PC-9 (cell line): ENCODE data around the gene CLIP1. TPM values are rescaled to one million over a fixed set of nuclear protein-coding genes. Genes with fewer than 3 reads are reported as not detected.
"Not testable (repeated sequence)": the region's sequence is repeated elsewhere in the genome, so short reads cannot be mapped to it uniquely, and the experiment has no call there.

Experiments
- BruUV-seq: library from RNA; stranded (reverse); fragments of 400-500 nt; replicated peaks from 2 replicates; lab custom pipeline; 2021; lab: Mats Ljungman, UMichigan
- CTCF ChIA-PET: fragments of 300-600 bp; sonication (Branson Sonifier 250); formaldehyde crosslinking; loops from one replicate; lab custom pipeline; 2022; ENCODE audit warnings: antibody characterized with exemption; lab: Charles Lee
- POLR2A ChIA-PET: fragments of 300-600 bp; sonication (Branson Sonifier 250); formaldehyde crosslinking; loops from one replicate; lab custom pipeline; 2022; ENCODE audit warnings: antibody characterized with exemption; ENCODE audit not compliant: unreplicated experiment; lab: Charles Lee
- DNase-seq, 2 experiments: peaks; one replicate each; pipeline versions ENCODE4 v3.0.0 to v3.0.0-alpha.2; 2015 to 2022; ENCODE audit warnings: mixed read lengths in 1 of 2
- H2AFZ ChIP-seq: fragments of 200-600 bp; sonication (generic); 2 replicates; pipeline ENCODE4 v1.8.1; 2017; ENCODE audit warnings: antibody characterized with exemption
- H3F3A ChIP-seq: fragments of 200-600 bp; sonication (generic); 2 replicates; pipeline ENCODE4 v1.8.1; 2017; ENCODE audit warnings: antibody characterized with exemption, mild to moderate bottlenecking, low read depth; ENCODE audit not compliant: insufficient read depth
- H3K27ac ChIP-seq: fragments of 200-600 bp; sonication (generic); 2 replicates; pipeline ENCODE4 v1.6.1; 2016; ENCODE audit warnings: mixed run types
- H3K27me3 ChIP-seq: fragments of 200-600 bp; sonication (generic); 2 replicates; pipeline ENCODE4 v1.6.1; 2016; ENCODE audit warnings: low read depth, mixed run types; ENCODE audit not compliant: insufficient read depth
- H3K36me3 ChIP-seq: fragments of 200-600 bp; sonication (generic); 2 replicates; pipeline ENCODE4 v1.6.1; 2016; ENCODE audit warnings: low read depth, mixed run types
- H3K4me1 ChIP-seq: fragments of 200-600 bp; sonication (generic); replicated peaks from 2 replicates; pipeline ENCODE4 v1.6.1; 2016; ENCODE audit warnings: mixed run types; ENCODE audit not compliant: insufficient read depth
- H3K4me2 ChIP-seq: fragments of 200-600 bp; sonication (generic); 2 replicates; pipeline ENCODE4 v1.6.1; 2017; ENCODE audit warnings: mixed run types
- H3K4me3 ChIP-seq: fragments of 200-600 bp; sonication (generic); 2 replicates; pipeline ENCODE4 v1.6.1; 2016; ENCODE audit warnings: mixed run types
- H3K79me2 ChIP-seq: fragments of 200-600 bp; sonication (generic); 2 replicates; pipeline ENCODE4 v1.6.1; 2017; ENCODE audit warnings: low read depth, mixed run types
- H3K9me2 ChIP-seq: fragments of 200-600 bp; sonication (generic); 2 replicates; pipeline ENCODE4 v1.8.1; 2017; ENCODE audit warnings: mild to moderate bottlenecking; ENCODE audit not compliant: insufficient read depth
- H3K9me3 ChIP-seq: fragments of 200-600 bp; sonication (generic); 2 replicates; pipeline ENCODE4 v1.8.1; 2016; ENCODE audit warnings: low read depth; ENCODE audit not compliant: insufficient read depth
- H4K20me1 ChIP-seq: fragments of 200-600 bp; sonication (generic); 2 replicates; pipeline ENCODE4 v1.8.1; 2017; ENCODE audit not compliant: insufficient read depth
- CTCF ChIP-seq: fragments of 200-600 bp; sonication (generic); conservative IDR thresholded peaks from 2 replicates; pipeline ENCODE4 v1.6.1; 2017; ENCODE audit warnings: mixed run types, antibody characterized with exemption, mild to moderate bottlenecking, moderate library complexity
- EZH2 ChIP-seq: fragments of 200-600 bp; sonication (generic); IDR thresholded peaks from 2 replicates; pipeline ENCODE4 v1.8.0; 2017; ENCODE audit warnings: antibody characterized with exemption, low read depth
- intact Hi-C: fragments of 100-400 bp; cut with micrococcal nuclease; formaldehyde crosslinking; loops from one replicate; pipeline ENCODE4 v1.10.0; 2022; ENCODE audit not compliant: unreplicated experiment
- total RNA-seq: library from RNA; stranded (reverse); gene quantifications from 2 replicates; pipeline ENCODE4 v1.2.3, GENCODE V29; 2021

Gene CLIP1
- total RNA-seq, 1 experiment from 2014 or later, result 86.9 TPM

GRCh38 chr12:122467983-122468382, 45.5 kb upstream of the CLIP1 start:
- no peak overlapping the region for H2AFZ ChIP-seq
- TSS peak; percentile 38 for BruUV-seq
- no peaks in the 10 kb centered on the region for H3K9me3 ChIP-seq
- POLR2A ChIA-PET, result no interaction called here
- H3K27ac ChIP-seq, result peak overlapping the region; percentile 99
- H3F3A ChIP-seq, result peaks cover 72% of the 10 kb centered on the region
- no peaks in the 10 kb centered on the region for H3K36me3 ChIP-seq
- no peak overlapping the region for H3K4me3 ChIP-seq
- CTCF ChIA-PET, result interaction anchor here (0.9 kb wide), 1 partner anchor 44 kb away, joined by 9 read pairs; no protein-coding TSS in a partner anchor
- intact Hi-C loops, result no loop called here
- H3K4me1 ChIP-seq, result peaks cover 38% of the 10 kb centered on the region
- DNase-seq, result peak; percentile 25 to 72
- no peaks in the 10 kb centered on the region for H3K79me2 ChIP-seq
- H4K20me1 ChIP-seq, result no peaks in the 10 kb centered on the region
- H3K27me3 ChIP-seq, result no peaks in the 10 kb centered on the region
- no peaks in the 10 kb centered on the region for H3K9me2 ChIP-seq
- no peak overlapping the region for H3K4me2 ChIP-seq
- TF ChIP-seq CTCF, result no peak
- no peak for TF ChIP-seq EZH2

- ChIA-PET CTCF (interaction anchor here (1.0 kb wide), 1 partner anchor 65 kb away, joined by 3 read pairs; no protein-coding TSS in a partner anchor), POLR2A (interaction anchor here (0.7 to 0.8 kb wide), 2 partner anchors 65 to 81 kb away, joined by 3 to 4 read pairs; no protein-coding TSS in a partner anchor)
- Histone ChIP-seq H3K27ac (peak overlapping the region; percentile 99), H3K4me2 (peak overlapping the region; percentile 57), H3K4me1 (peaks cover 40% of the 10 kb centered on the region), H3F3A (peaks cover 49% of the 10 kb centered on the region), H2AFZ (peak overlapping the region; percentile 53)
- H3K9me2 ChIP-seq, H4K20me1 ChIP-seq, H3K9me3 ChIP-seq, H3K79me2 ChIP-seq, H3K27me3 ChIP-seq, H3K4me3 ChIP-seq, H3K36me3 ChIP-seq: not testable (repeated sequence)
- intact Hi-C loops, result loop anchor here (1.0 kb wide), 3 partner anchors 15 to 64 kb away; no protein-coding TSS in a partner anchor
- BruUV-seq, result TSS peak; percentile 80
- DNase-seq, result peak; percentile 79 to 97
Measured at GRCh38 chr12:122464317-122465042, 42.0 kb upstream of the CLIP1 start.

- Histone ChIP-seq H3K4me1 (peaks cover 22% of the 10 kb centered on the region), H3F3A (peaks cover 27% of the 10 kb centered on the region), H3K9me3 (no peaks in the 10 kb centered on the region), H3K27me3 (no peaks in the 10 kb centered on the region), H3K4me3 (no peak overlapping the region), H3K27ac (no peak overlapping the region), H2AFZ (no peak overlapping the region), H3K9me2 (no peaks in the 10 kb centered on the region), H4K20me1 (no peaks in the 10 kb centered on the region), H3K79me2 (no peaks in the 10 kb centered on the region), H3K36me3 (no peaks in the 10 kb centered on the region), H3K4me2 (no peak overlapping the region)
- ChIA-PET POLR2A (no interaction called here), CTCF (no interaction called here)
- BruUV-seq, result no TSS peak
- TF ChIP-seq CTCF, result no peak
- no peak for TF ChIP-seq EZH2
- intact Hi-C loops, result no loop called here
- no peak for DNase-seq
Measured at GRCh38 chr12:122460641-122461040, 38.2 kb upstream of the CLIP1 start.
